Neural cell (in vitro differentiated cells): ENCODE results near the gene MLPH.

Source experiments
- CTCF ChIP-seq: fragments of 450-650 bp; IDR thresholded peaks from 2 replicates; pipeline ENCODE4 v1.5.1; 2014; ENCODE audit warnings: antibody characterized with exemption, mild to moderate bottlenecking, moderate library complexity; ENCODE audit not compliant: poor library complexity, severe bottlenecking
- EP300 ChIP-seq: fragments of 450-650 bp; conservative IDR thresholded peaks from 2 replicates; pipeline ENCODE4 v1.6.1; 2014; ENCODE audit warnings: antibody characterized with exemption, mild to moderate bottlenecking, moderate library complexity; ENCODE audit not compliant: poor library complexity, severe bottlenecking
- EZH2 ChIP-seq: fragments of 200-600, 300-800 bp; shearing (Covaris generic), sonication (generic); IDR thresholded peaks from 2 replicates; pipeline ENCODE4 v1.6.1; 2014; ENCODE audit warnings: antibody characterized with exemption, low read length, borderline replicate concordance, mild to moderate bottlenecking; ENCODE audit not compliant: insufficient read depth, poor library complexity, severe bottlenecking
- POLR2AphosphoS5 ChIP-seq: IDR thresholded peaks from 2 replicates; pipeline ENCODE4 v1.6.1; 2012
- SMC3 ChIP-seq: fragments of 450-650 bp; conservative IDR thresholded peaks from 2 replicates; pipeline ENCODE4 v1.6.1; 2014; ENCODE audit warnings: antibody characterized with exemption, mild to moderate bottlenecking, moderate library complexity; ENCODE audit not compliant: poor library complexity
- TAF1 ChIP-seq: IDR thresholded peaks from 2 replicates; pipeline ENCODE4 v1.6.1; 2012; ENCODE audit warnings: low read depth

- TF ChIP-seq EZH2: no peak
- TF ChIP-seq CTCF: peak; percentile 82
- TF ChIP-seq POLR2AphosphoS5: no peak
- TF ChIP-seq EP300: no peak
- no peak for TF ChIP-seq TAF1
- TF ChIP-seq SMC3: peak; percentile 90
Measured at GRCh38 chr2:237581751-237582746, 95.0 kb downstream of the MLPH start.
